ENCODE data around the gene GCK. TPM values are rescaled to one million over a fixed set of nuclear protein-coding genes. Genes with fewer than 3 reads are reported as not detected.

Gene GCK
- total and polyA plus RNA-seq, 2 of the 13 experiments (the other 11 are each of a cell fraction or from before 2014, with no cell fraction given), result not detected

DNA sequence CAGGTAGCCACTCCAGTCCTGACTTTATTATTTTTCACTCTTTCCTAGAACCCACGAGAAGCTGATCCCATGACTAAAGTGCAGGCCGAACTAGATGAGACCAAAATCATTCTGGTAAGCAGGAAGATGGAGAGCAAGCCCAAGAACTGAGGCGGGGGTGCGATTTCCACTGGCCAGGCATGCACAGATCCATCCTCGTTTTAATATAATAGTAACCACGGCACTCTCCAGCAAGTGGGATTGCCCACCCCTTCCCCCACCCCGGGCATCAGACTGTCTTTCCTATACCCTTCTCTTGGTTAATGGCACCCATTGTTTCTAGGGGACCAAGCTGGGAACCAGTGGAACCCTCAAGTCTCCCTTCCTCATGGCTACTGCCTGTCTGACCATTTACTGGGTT lies 18.8 kb upstream of the GCK start:
- intact Hi-C loops (cut with micrococcal nuclease; ENCODE audit: unreplicated experiment) (no loop called here), in situ Hi-C loops (cut with HindIII; ENCODE audit: extremely low pct_ligation_motif_present, low pct_unique_long_range_greater_than_20kb) (no loop called here)
- no peaks in the 10 kb centered on the region for H4K20me1 ChIP-seq (ENCODE audit: insufficient read depth, low read length)
- POLR2A ChIA-PET, result no interaction called here
- no peaks in the 10 kb centered on the region for H3K4me1 ChIP-seq (ENCODE audit: insufficient read depth, low read length)
- ATAC-seq (no peak), FAIRE-seq (no peak), DNase-seq (ENCODE audit: low spot score) (no peak)
- TF ChIP-seq FOXA1 (IDR thresholded peaks at IDR 0.05) (no peak), FOXA1 (CRISPR knock-in tag; IDR thresholded peaks at IDR 0.05) (no peak), STAG1 (CRISPR knock-in tag; IDR thresholded peaks at IDR 0.05) (no peak), MIER2 (CRISPR knock-in tag; IDR thresholded peaks at IDR 0.05) (no peak), PHB2 (IDR thresholded peaks at IDR 0.05; ENCODE audit: partially characterized antibody) (no peak), SMAD1 (CRISPR knock-in tag; IDR thresholded peaks at IDR 0.05; ENCODE audit: borderline replicate concordance, low read depth) (no peak), ZNF841 (CRISPR knock-in tag; IDR thresholded peaks at IDR 0.05; ENCODE audit: borderline replicate concordance) (no peak), FOXC1 (CRISPR knock-in tag; IDR thresholded peaks at IDR 0.05; ENCODE audit: borderline replicate concordance) (no peak), PHF5A (CRISPR knock-in tag; IDR thresholded peaks at IDR 0.05; ENCODE audit: low read depth, unreplicated experiment) (no peak), ZNF383 (CRISPR knock-in tag; IDR thresholded peaks at IDR 0.05; ENCODE audit: borderline replicate concordance) (no peak), ZNF317 (CRISPR knock-in tag; IDR thresholded peaks at IDR 0.05) (no peak), CCDC6 (CRISPR knock-in tag; IDR thresholded peaks at IDR 0.05) (no peak)
- BruUV-seq (replicated peaks), result no TSS peak
- no peaks in the 10 kb centered on the region for H3K9me3 ChIP-seq (ENCODE audit: low read length)
- no peaks in the 10 kb centered on the region for H3K27me3 ChIP-seq (ENCODE audit: control insufficient read depth in 1 of 2, insufficient read depth in 2 of 2, low read length in 2 of 2)
- CTCF ChIA-PET (ENCODE audit: low intra/inter-chr PET ratio, low total read pairs), result no interaction called here
- no peak overlapping the region for H3K4me2 ChIP-seq (ENCODE audit: low read depth, low read length)
- WGBS (ENCODE audit: low lambda C conversion rate), result 96% methylated on average over 7 of the region's 7 CpGs
- H2AFZ ChIP-seq (ENCODE audit: low read length), result no peak overlapping the region
- peaks cover 8% of the 10 kb centered on the region for H3K79me2 ChIP-seq (ENCODE audit: insufficient read depth, low read length)
- H3K9ac ChIP-seq (ENCODE audit: insufficient read depth, low read depth, low read length), result no peak overlapping the region
- H3K36me3 ChIP-seq (replicated peaks in 1 of 2; ENCODE audit: control insufficient read depth in 1 of 2, insufficient read depth in 2 of 2, low read length in 2 of 2), result peaks cover 35 to 80% of the 10 kb centered on the region in 2 experiments
- H3K27ac ChIP-seq (ENCODE audit: extremely low read length, insufficient read depth, low read length), result no peak overlapping the region
- no peak overlapping the region for H3K4me3 ChIP-seq (replicated peaks in 1 of 3; ENCODE audit: insufficient read depth in 1 of 3, low read depth in 2 of 3, low read length in 3 of 3)

DNA sequence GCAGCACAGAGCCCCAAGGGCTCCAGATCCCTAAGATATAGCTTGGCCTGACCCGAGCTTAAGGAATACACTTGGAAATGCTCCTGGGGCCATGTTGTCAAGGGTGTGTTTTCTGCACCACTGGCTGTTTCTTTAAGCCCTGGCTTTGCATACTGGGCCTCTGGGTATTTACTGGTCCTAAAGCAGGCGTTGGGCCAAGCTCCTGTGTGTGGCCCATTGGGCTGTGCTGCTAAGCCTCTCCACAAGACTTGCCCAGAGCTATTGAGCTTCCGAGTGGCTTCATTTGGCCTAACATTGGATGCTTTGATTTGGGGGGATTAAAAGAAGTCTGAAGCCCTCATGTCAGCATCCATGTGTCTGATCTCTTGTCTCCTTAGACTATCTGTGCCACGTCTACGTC lies 16.8 kb upstream of the GCK start:
- FAIRE-seq, result no peak
- no peaks in the 10 kb centered on the region for H4K20me1 ChIP-seq (ENCODE audit: insufficient read depth, low read length)
- ATAC-seq, result no peak
- no peak overlapping the region for H3K9ac ChIP-seq (ENCODE audit: insufficient read depth, low read depth, low read length)
- H3K4me2 ChIP-seq (ENCODE audit: low read depth, low read length), result no peak overlapping the region
- ChIA-PET POLR2A (no interaction called here), CTCF (ENCODE audit: low intra/inter-chr PET ratio, low total read pairs) (no interaction called here)
- no peak for DNase-seq (ENCODE audit: low spot score)
- H2AFZ ChIP-seq (ENCODE audit: low read length), result no peak overlapping the region
- no peaks in the 10 kb centered on the region; a peak in 1 of 5 replicates for H3K27me3 ChIP-seq (ENCODE audit: control insufficient read depth in 1 of 2, insufficient read depth in 2 of 2, low read length in 2 of 2)
- no TSS peak for BruUV-seq (replicated peaks)
- no peak overlapping the region for H3K4me3 ChIP-seq (replicated peaks in 1 of 3; ENCODE audit: insufficient read depth in 1 of 3, low read depth in 2 of 3, low read length in 3 of 3)
- in situ Hi-C loops (cut with HindIII; ENCODE audit: extremely low pct_ligation_motif_present, low pct_unique_long_range_greater_than_20kb) (no loop called here), intact Hi-C loops (cut with micrococcal nuclease; ENCODE audit: unreplicated experiment) (no loop called here)
- peaks cover 25% of the 10 kb centered on the region for H3K79me2 ChIP-seq (ENCODE audit: insufficient read depth, low read length)
- H3K36me3 ChIP-seq (replicated peaks in 1 of 2; ENCODE audit: control insufficient read depth in 1 of 2, insufficient read depth in 2 of 2, low read length in 2 of 2), result peaks cover 32 to 67% of the 10 kb centered on the region in 2 experiments
- 100% methylated on average over 4 of the region's 5 CpGs for WGBS (ENCODE audit: low lambda C conversion rate)
- H3K4me1 ChIP-seq (ENCODE audit: insufficient read depth, low read length), result peaks cover 9% of the 10 kb centered on the region
- H3K9me3 ChIP-seq (ENCODE audit: low read length), result no peaks in the 10 kb centered on the region
- no peak overlapping the region for H3K27ac ChIP-seq (ENCODE audit: extremely low read length, insufficient read depth, low read length)
- no peak for TF ChIP-seq ZBTB21 (CRISPR knock-in tag; IDR thresholded peaks at IDR 0.05)
- no peak for TF ChIP-seq SIN3A (IDR thresholded peaks at IDR 0.05; ENCODE audit: borderline replicate concordance, low read depth, low read length)
- TF ChIP-seq SOX6 (IDR thresholded peaks at IDR 0.05), result no peak
- no peak for TF ChIP-seq SOX6 (CRISPR knock-in tag; IDR thresholded peaks at IDR 0.05)
- TF ChIP-seq ZNF367 (CRISPR knock-in tag; IDR thresholded peaks at IDR 0.05; ENCODE audit: borderline replicate concordance), result no peak
- no peak for TF ChIP-seq HOXA5 (CRISPR knock-in tag; IDR thresholded peaks at IDR 0.05)
- no peak for TF ChIP-seq ZMYM2 (CRISPR knock-in tag; IDR thresholded peaks at IDR 0.05)
- no peak for TF ChIP-seq ZNF24 (IDR thresholded peaks at IDR 0.05)
- TF ChIP-seq, protein P1, sequence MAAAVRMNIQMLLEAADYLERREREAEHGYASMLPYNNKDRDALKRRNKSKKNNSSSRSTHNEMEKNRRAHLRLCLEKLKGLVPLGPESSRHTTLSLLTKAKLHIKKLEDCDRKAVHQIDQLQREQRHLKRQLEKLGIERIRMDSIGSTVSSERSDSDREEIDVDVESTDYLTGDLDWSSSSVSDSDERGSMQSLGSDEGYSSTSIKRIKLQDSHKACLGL (CRISPR knock-in tag; IDR thresholded peaks at IDR 0.05), result no peak
- TF ChIP-seq TBX2 (CRISPR knock-in tag; IDR thresholded peaks at IDR 0.05; ENCODE audit: borderline replicate concordance), result no peak
- no peak for TF ChIP-seq ZNF383 (CRISPR knock-in tag; IDR thresholded peaks at IDR 0.05; ENCODE audit: borderline replicate concordance)
- TF ChIP-seq SP5 (CRISPR knock-in tag; IDR thresholded peaks at IDR 0.05; ENCODE audit: borderline replicate concordance, low read depth), result no peak
- TF ChIP-seq ZKSCAN8 (CRISPR knock-in tag; IDR thresholded peaks at IDR 0.05; ENCODE audit: borderline replicate concordance), result no peak
- TF ChIP-seq ARNTL (CRISPR knock-in tag; IDR thresholded peaks at IDR 0.05), result no peak

Measured in HepG2 (cell line).